HFFc6 (cell line): ENCODE results near the gene PFKFB3. TPM values are rescaled to one million over a fixed set of nuclear protein-coding genes. Genes with fewer than 3 reads are reported as not detected.

Experiments
- DNase-seq: peaks from one replicate; pipeline ENCODE4 v3.0.0-alpha.2; 2018
- H3K27ac Mint-ChIP-seq: 2 replicates; pipeline ENCODE4 v1.8.0; 2020; ENCODE audit warnings: mild to moderate bottlenecking, mixed read lengths
- H3K27me3 Mint-ChIP-seq: 2 replicates; pipeline ENCODE4 v1.8.0; 2021; ENCODE audit warnings: mild to moderate bottlenecking, moderate library complexity, mixed read lengths; ENCODE audit not compliant: insufficient read depth
- H3K36me3 Mint-ChIP-seq: 2 replicates; pipeline ENCODE4 v1.8.0; 2021; ENCODE audit warnings: low read depth, mixed read lengths
- H3K4me1 Mint-ChIP-seq: 2 replicates; pipeline ENCODE4 v1.8.0; 2020; ENCODE audit warnings: low read depth, mixed read lengths
- H3K4me3 Mint-ChIP-seq: 2 replicates; pipeline ENCODE4 v1.8.0; 2020; ENCODE audit warnings: mild to moderate bottlenecking, moderate library complexity, mixed read lengths
- H3K9me3 Mint-ChIP-seq: 2 replicates; pipeline ENCODE4 v1.8.0; 2020; ENCODE audit warnings: mild to moderate bottlenecking, mixed read lengths
- CTCF ChIP-seq: fragments of 200-600 bp; sonication (generic); IDR thresholded peaks from 2 replicates; pipeline ENCODE4 v1.5.0; 2021; ENCODE audit warnings: antibody characterized with exemption, mild to moderate bottlenecking
- total RNA-seq, 6 experiments: library from RNA; stranded (reverse); fragmentation: NEBNext Ultra II Directional; extraction: Animal tissue kit (Norgen Biotek cat#: 25700); gene quantifications; 2 replicates in 1 of 6; 3 replicates in 5 of 6; pipeline ENCODE4 v1.2.3, GENCODE V29; 2021

PFKFB3 gene
- total RNA-seq, 6 experiments from 2014 or later, result 25.4 to 34.6 (median 28.7) TPM

DNA sequence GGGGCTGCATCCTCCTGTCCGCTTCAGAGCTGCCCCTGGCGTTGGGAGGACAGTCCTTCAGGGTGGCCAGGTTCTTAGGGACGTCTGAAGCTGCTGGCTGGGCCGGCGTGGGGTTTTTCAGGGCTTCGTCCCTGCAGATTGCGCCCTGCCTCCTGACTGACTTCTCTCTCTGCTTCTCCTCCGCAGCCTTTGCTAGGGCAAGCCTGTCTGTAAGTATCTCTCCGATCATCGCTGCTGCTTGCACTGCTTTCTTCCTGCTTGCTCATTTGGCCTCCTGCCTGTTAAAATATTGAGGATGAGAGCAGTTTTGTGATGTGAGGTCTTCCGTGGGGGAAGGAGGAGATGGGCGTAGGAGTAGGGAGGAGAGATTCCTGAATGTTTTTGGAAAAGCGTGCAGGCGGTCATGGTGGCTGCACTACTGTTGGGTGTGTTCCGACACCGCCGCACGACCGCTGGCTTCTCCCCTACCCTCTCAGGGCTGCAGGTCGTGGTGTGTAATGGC is 25.3 kb downstream of the PFKFB3 start:
- peak overlapping the region; percentile 12; the same call in 1 of the 2 replicates for H3K27ac Mint-ChIP-seq
- no peak for DNase-seq
- H3K4me1 Mint-ChIP-seq, result peaks cover 11% of the 10 kb centered on the region
- H3K36me3 Mint-ChIP-seq, result peaks cover 28% of the 10 kb centered on the region
- H3K27me3 Mint-ChIP-seq, result peaks cover 3% of the 10 kb centered on the region; the same call in 1 of the 2 replicates
- H3K4me3 Mint-ChIP-seq, result no peak overlapping the region
- no peaks in the 10 kb centered on the region for H3K9me3 Mint-ChIP-seq
- TF ChIP-seq CTCF, result no peak

DNA sequence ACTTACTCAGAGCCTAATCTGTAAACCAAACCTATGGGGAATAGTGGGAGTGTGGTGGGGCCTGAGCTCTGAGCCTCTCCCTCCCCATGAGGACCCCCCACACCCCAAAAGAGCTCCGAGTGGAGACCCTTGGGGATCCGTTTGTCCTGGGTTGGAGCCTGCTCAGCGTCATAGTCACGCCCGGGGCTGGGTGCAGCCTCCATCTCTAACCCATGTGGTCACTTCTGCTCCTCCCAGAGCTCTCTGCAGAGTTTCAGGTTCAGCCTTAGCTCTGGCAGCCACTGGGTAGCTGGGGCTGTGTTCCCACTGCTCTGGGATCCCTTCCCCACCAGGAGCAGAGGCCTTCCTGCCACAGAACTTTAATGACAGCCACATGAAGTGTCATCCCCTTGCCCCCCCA is 25.9 kb downstream of the PFKFB3 start:
- DNase-seq, result no peak
- Mint-ChIP-seq H3K4me1 (peaks cover 7% of the 10 kb centered on the region), H3K27ac (no peak overlapping the region), H3K27me3 (peaks cover 3% of the 10 kb centered on the region; the same call in 1 of the 2 replicates), H3K9me3 (no peaks in the 10 kb centered on the region), H3K4me3 (no peak overlapping the region), H3K36me3 (peaks cover 28% of the 10 kb centered on the region)
- TF ChIP-seq CTCF, result no peak

GRCh38 chr10:6229290-6229689 is 26.6 kb downstream of the PFKFB3 start:
- no peak for TF ChIP-seq CTCF
- no peak overlapping the region for H3K27ac Mint-ChIP-seq
- no peak for DNase-seq
- H3K4me3 Mint-ChIP-seq, result no peak overlapping the region
- peaks cover 3% of the 10 kb centered on the region; the same call in 1 of the 2 replicates for H3K27me3 Mint-ChIP-seq
- peaks cover 7% of the 10 kb centered on the region for H3K4me1 Mint-ChIP-seq
- peaks cover 27% of the 10 kb centered on the region for H3K36me3 Mint-ChIP-seq
- no peaks in the 10 kb centered on the region for H3K9me3 Mint-ChIP-seq

DNA sequence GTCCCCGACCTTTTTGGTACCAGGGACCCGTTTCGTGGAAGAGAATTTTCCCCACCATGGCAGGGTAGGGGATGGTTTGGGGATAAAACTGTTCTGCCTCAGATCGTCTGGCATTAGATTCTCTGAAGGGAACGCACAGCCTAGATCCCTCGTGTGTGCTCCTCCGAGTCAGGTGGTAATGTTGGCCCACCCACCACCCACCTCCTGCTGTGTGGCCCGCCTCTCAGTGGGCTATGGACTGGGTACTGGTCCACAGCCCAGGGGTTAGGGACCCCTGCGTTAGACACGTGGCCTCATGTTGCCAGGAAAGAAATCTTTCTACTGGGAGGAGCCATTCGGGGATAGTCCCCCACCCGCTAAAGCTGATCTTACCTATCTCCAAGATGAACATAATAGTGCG is 27.0 kb downstream of the PFKFB3 start:
- Mint-ChIP-seq H3K36me3 (peaks cover 23% of the 10 kb centered on the region), H3K4me3 (no peak overlapping the region), H3K4me1 (peaks cover 7% of the 10 kb centered on the region), H3K9me3 (no peaks in the 10 kb centered on the region), H3K27ac (no peak overlapping the region), H3K27me3 (peaks cover 3% of the 10 kb centered on the region; the same call in 1 of the 2 replicates)
- no peak for DNase-seq
- TF ChIP-seq CTCF, result no peak

DNA sequence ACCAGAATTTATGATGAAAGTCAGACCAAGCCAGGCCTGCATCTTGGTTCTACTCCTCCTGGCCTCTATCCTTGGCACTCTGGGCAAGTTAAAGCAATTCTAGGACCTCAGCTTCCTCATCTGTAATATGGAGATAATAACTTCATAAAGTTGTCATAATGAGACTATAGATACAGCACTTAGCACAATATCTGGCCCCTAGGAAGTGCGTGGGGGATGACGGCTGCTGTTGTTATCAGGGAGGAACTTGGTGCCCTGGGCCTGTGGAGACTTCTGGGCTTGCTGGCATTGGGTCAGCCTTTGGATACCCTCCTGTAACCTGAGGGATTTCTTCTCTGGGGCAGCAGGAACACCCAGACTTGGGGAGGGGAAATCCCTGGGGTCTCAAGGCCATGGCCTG is 27.6 kb downstream of the PFKFB3 start:
- Mint-ChIP-seq H3K9me3 (no peaks in the 10 kb centered on the region), H3K27me3 (peaks cover 3% of the 10 kb centered on the region; the same call in 1 of the 2 replicates), H3K4me1 (peaks cover 7% of the 10 kb centered on the region), H3K4me3 (no peak overlapping the region), H3K27ac (no peak overlapping the region), H3K36me3 (peaks cover 20% of the 10 kb centered on the region)
- no peak for DNase-seq
- TF ChIP-seq CTCF, result no peak

DNA sequence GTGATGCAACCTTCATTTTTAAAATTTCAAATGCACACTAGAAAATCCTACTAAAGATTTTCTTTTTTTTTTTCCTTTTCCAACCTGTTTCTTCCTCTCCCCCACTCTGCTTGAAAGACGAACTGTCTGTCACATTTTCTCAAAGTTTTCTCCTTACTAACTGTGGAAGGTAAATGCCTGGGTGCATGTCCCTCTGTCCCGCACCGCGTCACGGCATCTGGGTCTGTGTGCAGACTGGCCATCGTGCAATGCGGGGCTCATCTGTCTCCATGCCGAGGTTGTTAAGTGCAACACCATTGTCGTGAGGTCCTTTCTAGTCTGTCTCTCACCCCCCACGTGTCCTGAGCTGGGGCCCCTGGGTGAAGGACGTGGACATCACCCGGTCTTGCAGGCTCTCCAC is 28.4 kb downstream of the PFKFB3 start:
- H3K36me3 Mint-ChIP-seq, result peaks cover 14% of the 10 kb centered on the region
- H3K27ac Mint-ChIP-seq, result no peak overlapping the region

More for the DNA sequence above, 28.4 kb downstream of the PFKFB3 start:
- Mint-ChIP-seq H3K4me3 (no peak overlapping the region), H3K9me3 (no peaks in the 10 kb centered on the region), H3K4me1 (peaks cover 7% of the 10 kb centered on the region), H3K27me3 (peaks cover 4% of the 10 kb centered on the region; the same call in 1 of the 2 replicates)
- TF ChIP-seq CTCF, result no peak
- DNase-seq, result no peak
